ENCODE measurements around the gene NET1. TPM values are rescaled to one million over a fixed set of nuclear protein-coding genes. Genes with fewer than 3 reads are reported as not detected.

NET1 gene
- total and polyA plus RNA-seq, 2 donors (not counting 3 experiments of a cell fraction or from before 2014, with no cell fraction given): 14.4 to 46.3 TPM

DNA sequence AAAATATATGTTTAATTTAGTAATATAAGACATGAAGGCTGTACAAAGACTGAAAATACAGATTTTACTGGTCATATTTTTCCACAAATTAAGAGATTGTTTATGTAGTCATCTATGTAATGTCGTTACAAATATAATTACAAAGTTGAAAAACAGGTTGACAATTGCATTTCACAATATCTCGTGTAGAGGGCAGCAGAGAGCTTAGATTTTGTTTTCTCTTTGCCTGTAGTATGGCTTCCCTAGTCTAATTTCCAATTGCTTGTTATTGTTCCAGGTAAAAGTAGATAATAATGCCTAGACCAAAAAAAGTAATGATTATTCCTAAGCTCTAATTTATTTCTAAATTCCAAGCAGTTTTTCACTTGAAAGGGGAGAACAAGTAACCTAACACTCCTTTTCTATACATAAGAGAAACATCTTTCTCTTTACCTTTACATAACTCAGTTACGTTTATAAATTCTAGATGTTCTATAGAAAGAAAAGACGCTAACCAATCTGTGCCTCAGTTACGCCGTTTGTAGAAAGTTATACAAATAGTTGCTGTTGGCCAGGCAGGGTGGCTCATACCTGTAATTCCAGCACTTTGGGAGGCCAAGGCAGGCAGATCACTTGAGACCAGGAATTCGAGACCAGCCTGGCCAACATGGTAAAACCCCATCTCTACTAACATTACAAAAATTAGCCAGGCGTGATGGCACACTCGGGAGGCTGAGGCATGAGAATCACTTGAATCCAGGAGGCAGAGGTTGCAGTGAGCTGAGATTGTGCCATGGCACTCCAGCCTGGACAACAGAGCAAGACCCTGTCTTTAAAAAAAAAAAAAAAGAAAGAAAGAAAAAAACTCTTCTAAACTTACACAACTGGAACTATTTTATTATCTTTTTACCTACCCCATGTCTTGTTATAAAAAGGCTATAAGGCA, 30.0 kb downstream of the NET1 start:
- no TSS peak for BruUV-seq (replicated peaks)

More for the DNA sequence above, 30.0 kb downstream of the NET1 start:
- no peaks in the 10 kb centered on the region for H3K9me1 ChIP-seq (replicated peaks; ENCODE audit: control insufficient read depth, extremely low read depth, insufficient read depth, low read length)
- DNase-seq (ENCODE audit: low read depth, low spot score): peak; percentile 78
- no peaks in the 10 kb centered on the region for H4K20me1 ChIP-seq (replicated peaks; ENCODE audit: control insufficient read depth, extremely low read depth, insufficient read depth, low read length)
- dilution Hi-C loops (cut with MboI; ENCODE audit: extremely low pct_ligation_motif_present, low sequenced_read_pairs) (no loop called here), intact Hi-C loops (cut with micrococcal nuclease) (loop anchor here (1.0 to 10.0 kb wide), 2 partner anchors 152 to 181 kb away; no protein-coding TSS in a partner anchor)
- H3K36me3 ChIP-seq (ENCODE audit: control insufficient read depth in 2 of 2, extremely low read depth in 1 of 2, insufficient read depth in 2 of 2, low read length in 2 of 2): peaks cover 0 to 5% of the 10 kb centered on the region in 2 experiments
- no peak overlapping the region for H3K4me2 ChIP-seq (ENCODE audit: insufficient read depth, low read length)
- no peaks in the 10 kb centered on the region for H3K27me3 ChIP-seq (ENCODE audit: control insufficient read depth in 2 of 2, insufficient read depth in 2 of 2, low read length in 2 of 2)
- peak; percentile 68 for FAIRE-seq
- H3K9ac ChIP-seq (replicated peaks; ENCODE audit: extremely low read depth, insufficient read depth, low read length): no peak overlapping the region
- peaks cover 20% of the 10 kb centered on the region for H3K79me2 ChIP-seq (ENCODE audit: control insufficient read depth, insufficient read depth, low read length)
- H3K4me1 ChIP-seq (ENCODE audit: control insufficient read depth, extremely low read depth, insufficient read depth, low read length): peaks cover 4% of the 10 kb centered on the region
- no peaks in the 10 kb centered on the region for H3K9me3 ChIP-seq (replicated peaks; ENCODE audit: control insufficient read depth, insufficient read depth, low read length)
- no peak overlapping the region for H3K4me3 ChIP-seq (replicated peaks in 1 of 3; ENCODE audit: insufficient read depth in 1 of 3, low read depth in 1 of 3, low read length in 3 of 3)
- TF ChIP-seq GATA2 (IDR thresholded peaks at IDR 0.05; ENCODE audit: insufficient read depth, insufficient read length, low read depth, low read length): no peak
- no peak for TF ChIP-seq EZH2 (IDR thresholded peaks at IDR 0.05; ENCODE audit: borderline replicate concordance, low read depth, low read length, severe bottlenecking)
- TF ChIP-seq, protein P1, sequence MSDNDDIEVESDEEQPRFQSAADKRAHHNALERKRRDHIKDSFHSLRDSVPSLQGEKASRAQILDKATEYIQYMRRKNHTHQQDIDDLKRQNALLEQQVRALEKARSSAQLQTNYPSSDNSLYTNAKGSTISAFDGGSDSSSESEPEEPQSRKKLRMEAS (IDR thresholded peaks at IDR 0.05; ENCODE audit: insufficient read depth, insufficient read length): no peak
- TF ChIP-seq, protein P2, sequence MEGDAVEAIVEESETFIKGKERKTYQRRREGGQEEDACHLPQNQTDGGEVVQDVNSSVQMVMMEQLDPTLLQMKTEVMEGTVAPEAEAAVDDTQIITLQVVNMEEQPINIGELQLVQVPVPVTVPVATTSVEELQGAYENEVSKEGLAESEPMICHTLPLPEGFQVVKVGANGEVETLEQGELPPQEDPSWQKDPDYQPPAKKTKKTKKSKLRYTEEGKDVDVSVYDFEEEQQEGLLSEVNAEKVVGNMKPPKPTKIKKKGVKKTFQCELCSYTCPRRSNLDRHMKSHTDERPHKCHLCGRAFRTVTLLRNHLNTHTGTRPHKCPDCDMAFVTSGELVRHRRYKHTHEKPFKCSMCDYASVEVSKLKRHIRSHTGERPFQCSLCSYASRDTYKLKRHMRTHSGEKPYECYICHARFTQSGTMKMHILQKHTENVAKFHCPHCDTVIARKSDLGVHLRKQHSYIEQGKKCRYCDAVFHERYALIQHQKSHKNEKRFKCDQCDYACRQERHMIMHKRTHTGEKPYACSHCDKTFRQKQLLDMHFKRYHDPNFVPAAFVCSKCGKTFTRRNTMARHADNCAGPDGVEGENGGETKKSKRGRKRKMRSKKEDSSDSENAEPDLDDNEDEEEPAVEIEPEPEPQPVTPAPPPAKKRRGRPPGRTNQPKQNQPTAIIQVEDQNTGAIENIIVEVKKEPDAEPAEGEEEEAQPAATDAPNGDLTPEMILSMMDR (IDR thresholded peaks at IDR 0.05; ENCODE audit: extremely low read depth in 1 of 2, insufficient read depth in 1 of 2, low read depth in 1 of 2, low read length in 2 of 2): peak; percentile 41
- no peak overlapping the region for H2AFZ ChIP-seq (ENCODE audit: low read depth, low read length)
- ChIA-PET POLR2A (interaction anchor here (0.7 to 1.1 kb wide), 2 partner anchors 180 to 447 kb away, joined by 3 to 5 read pairs; partner anchors contain the start of gene ANKRD16), CTCF (interaction anchor here (0.6 to 10.4 kb wide), 34 partner anchors 9 to 627 kb away, joined by 3 to 309 read pairs (median 3); partner anchors contain the start of gene CALML5)
- H3K27ac ChIP-seq (ENCODE audit: insufficient read depth, low read depth, low read length): no peak overlapping the region
